HTERT RPE-1 (cell line): ENCODE data around the gene PRKG1.
"Not testable (repeated sequence)": the region's sequence is repeated elsewhere in the genome, so short reads cannot be mapped to it uniquely, and the experiment has no call there.

Experiments used
- in situ Hi-C: fragments of 300-500 bp; cut with MboI; formaldehyde crosslinking; loops from 4 replicates; pipeline ENCODE4 v1.14.3; 2020; ENCODE audit warnings: low sequenced_read_pairs

Gene PRKG1

DNA sequence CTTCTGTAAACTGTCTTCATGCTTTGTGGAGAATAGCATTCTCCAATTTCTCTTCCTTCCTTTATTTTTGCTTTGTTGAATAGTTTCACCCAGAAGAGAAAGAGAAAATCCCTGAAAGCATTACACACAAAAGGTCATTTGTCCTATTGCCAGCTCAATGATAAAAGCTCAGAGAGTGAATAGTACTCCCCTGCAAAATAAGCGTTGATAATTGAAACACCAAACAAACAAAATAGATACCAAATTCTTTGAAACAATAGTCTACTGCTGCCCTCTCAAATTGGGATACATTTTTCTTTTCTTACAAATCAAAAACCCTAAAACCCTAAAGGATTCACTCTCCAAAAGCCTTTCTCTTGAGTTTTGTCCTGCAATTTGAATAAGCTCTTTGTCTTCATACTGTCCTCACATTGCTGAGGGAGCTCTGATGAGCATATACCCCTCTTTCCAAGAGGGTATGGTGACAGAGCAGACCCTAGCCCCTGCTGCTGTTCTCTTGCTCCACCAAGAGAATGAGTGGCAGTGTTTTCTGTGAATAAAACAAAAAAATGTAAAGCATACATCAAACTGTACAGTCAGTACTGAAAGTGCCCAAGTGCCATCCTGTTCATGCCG is 490.7 kb downstream of the PRKG1 start:
- in situ Hi-C loops, result no loop called here

DNA sequence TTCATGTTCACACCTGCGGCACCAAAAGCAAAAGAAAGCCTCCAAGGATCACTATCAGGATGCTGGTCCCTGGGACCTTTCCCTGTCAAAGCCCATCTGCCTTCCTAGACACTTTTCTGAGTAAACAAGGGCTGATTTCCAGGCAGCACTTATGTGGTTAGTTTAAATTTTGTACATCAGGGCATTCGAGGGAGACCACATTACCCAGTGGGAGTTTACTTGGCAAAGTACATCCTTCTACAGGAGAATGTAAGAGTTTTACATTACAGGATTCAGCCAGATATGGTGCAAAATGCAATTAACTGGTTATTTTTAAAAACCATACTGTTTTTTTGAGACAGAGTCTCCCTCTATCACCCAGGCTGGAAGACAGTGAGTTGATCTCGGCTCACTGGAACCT is 493.0 kb downstream of the PRKG1 start:
- in situ Hi-C loops, result no loop called here

DNA sequence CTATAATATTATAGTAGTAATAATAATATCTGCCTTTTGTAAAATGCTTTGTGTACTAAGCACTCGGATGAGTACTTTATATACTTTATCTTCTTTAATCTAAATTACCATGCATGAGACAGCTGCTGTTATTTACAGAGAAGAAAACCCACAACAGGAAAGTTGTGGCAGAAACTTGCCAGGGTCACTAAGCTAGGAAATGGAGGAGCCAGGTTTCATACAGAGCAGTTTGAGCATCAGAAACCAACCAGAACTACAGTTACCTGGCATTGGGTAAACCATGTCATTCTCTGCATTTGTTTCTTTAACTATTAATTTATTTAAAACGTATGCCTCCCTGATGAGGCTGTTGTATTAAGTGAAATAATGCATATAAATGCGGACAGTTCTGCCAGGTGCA is 495.2 kb downstream of the PRKG1 start:
- in situ Hi-C loops, result no loop called here

DNA sequence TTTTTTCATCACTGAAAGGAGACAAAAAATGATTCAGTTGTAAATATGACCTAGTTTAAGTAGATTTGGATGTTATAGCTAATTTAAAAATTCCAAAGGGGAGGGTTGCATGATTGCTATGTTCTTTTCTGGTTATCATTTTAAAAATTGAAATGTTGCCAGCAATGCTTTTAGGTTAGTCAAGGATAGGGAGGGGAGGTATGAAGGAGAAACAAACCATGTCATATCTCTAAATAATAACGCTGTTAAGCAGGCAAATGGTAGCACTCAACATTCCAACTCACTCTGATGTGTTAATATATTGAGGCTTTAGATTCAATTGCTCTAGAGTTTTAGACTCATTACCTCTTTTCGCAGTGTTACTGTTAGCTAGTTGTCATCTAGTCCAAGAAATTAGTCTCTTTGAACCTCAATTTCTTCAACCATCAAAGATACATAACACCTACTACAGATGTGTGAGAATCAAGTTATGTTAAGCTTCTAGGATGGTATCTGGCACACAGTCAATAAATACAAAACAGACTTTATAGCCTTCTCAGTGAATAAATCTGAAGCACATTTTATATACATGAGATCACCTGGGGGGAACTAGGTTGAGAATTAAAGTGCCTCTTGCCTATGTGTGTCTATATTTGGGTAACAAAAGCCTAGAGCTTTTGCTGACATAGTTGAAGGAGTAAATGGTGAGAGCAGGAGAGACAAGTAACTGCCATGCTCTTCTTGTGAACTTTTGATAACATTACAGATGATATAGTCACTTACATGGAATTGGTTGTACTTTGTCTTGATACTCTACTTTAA is 500.2 kb downstream of the PRKG1 start:
- in situ Hi-C loops, result no loop called here

DNA sequence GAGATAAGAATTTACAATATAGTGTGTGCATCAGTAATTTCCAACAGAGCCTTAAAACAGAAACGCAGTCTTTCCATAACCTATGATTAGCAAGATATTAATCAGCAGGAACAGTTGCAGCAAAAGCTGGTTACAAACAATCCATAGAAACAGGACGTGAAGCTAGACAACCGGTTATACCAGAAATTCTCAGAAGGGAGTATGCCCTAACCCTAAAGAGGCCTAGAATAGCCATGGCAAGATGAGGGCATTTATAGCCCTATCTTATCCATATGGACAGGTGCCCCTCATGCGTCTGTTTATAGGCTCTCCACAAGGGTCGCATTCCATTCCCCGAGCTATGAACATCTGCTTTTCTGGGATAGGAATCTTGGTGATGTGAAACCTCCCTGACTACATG is 506.9 kb downstream of the PRKG1 start:
- in situ Hi-C loops, result not testable (repeated sequence)

DNA sequence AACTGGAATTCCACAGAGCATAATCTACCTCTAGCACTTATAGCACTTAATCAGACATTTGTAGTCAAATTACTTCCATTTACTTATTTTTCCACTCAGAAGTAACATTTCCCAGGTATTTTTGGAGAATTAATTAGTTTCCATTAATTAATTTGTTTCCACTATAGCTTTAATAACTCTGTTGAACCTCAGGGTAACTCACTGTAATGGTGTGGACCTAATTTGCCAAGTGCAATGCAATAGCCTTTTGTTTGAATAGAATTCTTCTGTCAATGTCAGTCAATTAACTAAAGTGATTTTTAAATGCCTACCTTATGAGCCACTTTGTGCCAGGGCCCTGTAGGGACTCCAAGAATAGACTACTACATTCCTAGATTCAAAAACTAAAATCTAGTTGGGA is 509.7 kb downstream of the PRKG1 start:
- in situ Hi-C loops, result no loop called here

DNA sequence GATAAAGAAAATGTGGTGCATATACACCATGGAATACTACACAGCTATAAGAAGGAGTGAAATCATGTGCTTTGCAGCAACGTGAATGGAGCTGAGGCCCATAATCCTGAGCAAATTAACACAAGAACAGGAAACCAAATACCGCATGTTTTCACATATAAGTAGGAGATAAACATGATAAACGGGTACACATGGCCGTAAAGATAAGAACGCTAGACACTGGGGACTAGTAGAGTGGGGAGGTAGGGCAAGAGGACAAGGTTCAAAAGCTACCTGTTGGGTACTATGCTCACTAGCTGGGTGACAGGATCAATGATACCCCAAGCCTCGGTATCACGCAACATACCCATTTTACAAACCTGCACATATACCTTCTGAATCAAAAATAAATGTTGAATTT is 511.5 kb downstream of the PRKG1 start:
- in situ Hi-C loops, result no loop called here

DNA sequence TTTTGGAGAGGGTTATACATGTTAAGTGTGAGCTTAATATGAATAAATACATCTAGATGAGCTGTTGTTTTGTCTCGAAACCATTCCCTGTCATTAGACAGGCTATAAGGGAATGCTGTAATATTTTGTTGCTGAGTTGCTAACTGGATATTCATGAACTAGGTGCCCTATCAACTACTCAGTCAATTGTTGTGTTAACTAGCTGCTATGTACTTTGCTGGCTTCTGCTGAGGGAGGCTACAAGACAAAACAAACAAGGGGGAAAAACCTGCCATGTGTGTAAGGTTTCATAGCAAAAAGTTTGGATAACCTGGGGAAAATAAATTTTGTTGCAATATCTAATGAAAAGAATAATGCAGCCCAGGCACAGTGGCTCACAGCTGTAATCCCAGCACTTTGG is 514.7 kb downstream of the PRKG1 start:
- in situ Hi-C loops, result no loop called here

DNA sequence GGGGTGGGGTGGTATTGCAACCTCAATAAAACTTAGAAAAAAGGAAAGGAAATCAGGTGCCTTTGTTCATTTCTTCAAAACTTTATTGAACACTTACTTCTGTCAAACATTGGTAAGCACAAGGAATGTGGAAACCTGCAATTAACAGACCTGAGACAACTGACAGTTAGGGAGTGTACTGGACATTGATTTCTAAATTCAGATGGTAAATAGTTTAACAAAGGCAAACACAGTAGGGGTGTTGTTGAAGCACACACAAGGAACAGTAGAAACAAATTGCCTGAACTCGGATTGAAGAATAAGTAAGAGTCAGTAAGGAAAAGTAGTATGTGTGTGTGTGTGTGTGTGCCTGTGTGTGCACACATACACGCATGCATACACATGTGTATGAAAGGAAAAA is 516.5 kb downstream of the PRKG1 start:
- in situ Hi-C loops, result no loop called here

DNA sequence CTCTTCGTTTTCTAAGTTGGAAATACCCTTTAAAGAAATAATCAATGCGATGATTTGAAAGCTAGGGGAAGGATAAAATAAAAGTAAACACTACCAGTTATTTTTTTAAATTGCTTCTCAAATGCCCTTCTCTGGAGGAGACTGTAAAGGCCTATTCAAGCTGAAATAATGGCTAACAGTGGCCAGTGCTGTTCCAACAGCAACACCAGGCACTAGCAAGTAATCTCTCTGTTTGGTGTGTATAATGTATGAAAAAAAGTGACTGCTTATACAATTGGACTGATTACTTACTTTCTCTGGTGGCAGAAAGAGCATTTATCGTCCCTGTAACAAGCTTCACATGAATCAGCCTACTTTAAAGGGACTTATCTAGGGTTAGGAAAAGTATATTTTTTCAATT is 522.4 kb downstream of the PRKG1 start:
- in situ Hi-C loops, result no loop called here

DNA sequence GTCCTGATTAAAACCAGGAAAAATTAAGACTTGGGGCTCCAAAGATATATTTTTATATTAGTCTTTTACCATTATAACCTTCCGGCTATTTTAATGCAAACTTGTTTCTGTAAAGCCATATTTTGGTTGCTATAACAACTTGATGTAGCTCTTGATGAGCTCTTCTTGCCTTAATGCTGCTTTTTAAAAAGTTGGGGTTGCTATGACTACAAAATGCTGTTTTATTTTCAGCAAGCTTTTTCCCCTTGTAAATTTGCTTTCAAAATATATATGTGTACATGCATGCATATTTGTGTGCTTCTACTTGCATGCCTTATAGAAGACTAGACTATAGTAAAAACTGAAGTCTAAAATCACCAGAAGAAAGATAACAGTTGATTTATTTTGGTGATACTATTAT is 525.4 kb downstream of the PRKG1 start:
- in situ Hi-C loops, result no loop called here

DNA sequence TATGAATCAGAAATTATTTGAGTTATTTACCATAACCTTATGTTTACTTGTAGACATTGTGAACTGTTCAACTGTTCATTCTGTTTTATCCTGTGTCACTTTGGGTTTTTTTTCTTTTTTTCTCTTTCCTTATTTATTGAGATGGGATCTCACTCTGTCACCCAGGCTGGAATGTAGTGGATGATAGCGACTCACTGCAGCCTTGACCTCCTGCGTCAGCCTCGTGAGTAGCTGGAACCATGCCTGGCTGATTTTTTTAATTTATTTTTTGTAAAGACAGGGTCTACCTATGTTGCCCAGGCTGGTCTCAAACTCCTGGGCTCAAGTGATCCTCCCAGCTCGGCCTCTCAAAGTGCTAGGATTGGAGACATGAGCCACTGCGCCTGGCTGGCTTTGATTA is 528.0 kb downstream of the PRKG1 start:
- in situ Hi-C loops, result no loop called here

DNA sequence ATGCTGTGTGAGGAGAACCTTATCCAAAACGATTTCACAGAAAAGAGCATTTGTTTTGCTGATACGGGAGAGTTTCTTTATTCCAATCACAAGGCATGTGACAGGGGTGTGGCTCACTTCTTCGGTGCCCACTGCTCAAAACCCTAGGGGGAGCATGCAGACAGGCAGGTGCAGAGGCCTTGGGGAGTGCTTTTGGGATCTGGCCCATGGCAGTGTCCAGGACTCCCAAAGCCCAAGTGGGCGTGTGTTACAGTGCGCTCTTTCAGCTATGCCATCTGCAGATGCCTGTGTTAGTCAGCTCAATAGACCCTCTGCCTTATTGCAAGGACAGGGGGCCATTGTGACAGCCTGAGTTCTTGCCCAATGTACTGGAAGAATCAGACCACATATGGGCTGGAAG is 530.3 kb downstream of the PRKG1 start:
- in situ Hi-C loops, result no loop called here

DNA sequence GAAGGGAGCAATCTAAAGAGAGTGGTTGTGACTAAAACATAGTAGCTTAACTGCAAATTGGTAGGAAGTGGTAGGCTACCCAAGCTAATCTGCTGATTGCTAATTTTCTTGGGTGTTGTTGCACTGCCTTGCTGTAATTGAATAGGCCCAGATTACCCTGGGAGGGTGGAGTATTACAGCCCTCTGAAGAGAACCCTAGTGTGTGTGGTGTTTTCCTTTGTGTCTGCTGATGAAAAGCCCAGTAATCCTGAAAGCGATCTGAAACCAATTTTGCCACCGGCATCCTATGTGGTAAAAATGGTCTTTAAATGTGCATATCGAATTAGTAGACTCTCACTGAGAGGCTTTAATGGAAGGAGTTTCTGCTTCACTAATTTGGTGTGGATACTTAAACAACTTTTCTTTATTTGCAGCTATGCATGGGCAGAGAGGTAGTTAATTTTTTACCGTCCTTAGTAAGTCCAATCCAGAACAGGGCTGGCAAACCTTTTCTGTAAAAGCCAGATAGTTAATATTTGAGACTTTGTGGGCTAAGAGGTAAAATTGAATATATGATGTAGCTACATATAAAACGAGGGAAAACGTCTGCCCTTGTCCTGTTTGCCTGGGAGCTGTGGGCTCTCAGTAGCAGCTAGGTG is 532.7 kb downstream of the PRKG1 start:
- in situ Hi-C loops, result no loop called here

DNA sequence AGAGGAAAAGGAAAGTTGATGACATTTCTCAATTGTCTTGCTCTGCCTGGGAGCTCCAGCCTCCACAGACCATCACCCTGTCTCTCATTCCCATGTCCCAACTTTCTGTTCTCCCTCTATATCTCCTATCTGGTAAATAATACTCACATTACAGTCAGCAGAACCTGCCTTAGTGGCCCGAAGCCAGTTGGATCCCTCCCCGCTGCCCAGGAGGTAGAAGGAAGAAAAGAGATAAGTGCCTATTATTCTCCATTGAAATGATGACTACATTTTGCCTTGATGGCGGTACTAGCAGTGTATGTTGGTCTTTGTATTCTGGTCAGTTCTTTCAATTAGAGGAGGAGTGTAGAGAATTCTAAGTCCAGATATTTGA is 533.2 kb downstream of the PRKG1 start:
- in situ Hi-C loops, result no loop called here

DNA sequence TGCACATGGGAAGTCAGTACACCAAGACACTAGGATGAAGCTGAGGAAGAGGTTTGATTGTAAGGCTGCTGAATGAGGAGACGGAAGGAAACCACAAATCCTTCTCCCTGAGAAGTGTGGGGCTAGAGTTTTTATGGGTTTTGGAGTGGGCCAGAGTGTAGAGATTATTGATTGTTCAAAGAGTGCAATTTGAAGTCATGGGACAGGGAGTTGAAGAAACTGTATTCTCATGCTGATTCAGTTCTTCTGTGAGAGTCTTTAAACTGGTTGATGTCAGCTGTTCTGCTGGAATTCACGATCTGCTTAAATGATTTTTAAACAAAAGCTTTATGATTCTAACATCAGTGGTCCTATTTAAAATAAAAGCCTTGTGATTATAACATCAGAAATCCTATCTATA is 533.9 kb downstream of the PRKG1 start:
- in situ Hi-C loops, result no loop called here

DNA sequence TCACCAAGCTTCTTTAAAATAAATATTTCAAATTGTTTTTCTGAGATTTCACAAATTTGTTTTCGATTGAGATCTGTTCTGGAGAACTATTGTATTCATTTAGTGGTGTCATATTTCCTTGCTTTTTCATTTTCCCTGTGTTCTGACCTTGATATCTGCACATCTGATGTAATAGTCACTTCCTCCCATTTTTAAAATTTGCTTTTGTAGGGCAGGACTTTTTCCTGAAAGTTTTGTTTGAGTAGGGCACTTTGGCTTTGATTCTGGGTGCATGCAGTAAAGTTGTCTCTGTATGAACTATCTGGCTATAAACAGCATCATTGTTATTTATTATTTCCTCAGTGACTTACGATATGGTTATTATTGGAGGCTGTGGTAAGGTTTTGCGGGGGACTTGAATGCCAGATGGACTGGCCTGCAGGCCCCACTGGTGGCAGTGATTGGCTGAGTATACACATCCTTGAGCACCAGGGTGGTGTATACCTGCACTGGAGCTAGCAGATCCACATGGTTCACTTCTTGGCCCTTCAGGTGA is 541.5 kb downstream of the PRKG1 start:
- in situ Hi-C loops, result no loop called here

DNA sequence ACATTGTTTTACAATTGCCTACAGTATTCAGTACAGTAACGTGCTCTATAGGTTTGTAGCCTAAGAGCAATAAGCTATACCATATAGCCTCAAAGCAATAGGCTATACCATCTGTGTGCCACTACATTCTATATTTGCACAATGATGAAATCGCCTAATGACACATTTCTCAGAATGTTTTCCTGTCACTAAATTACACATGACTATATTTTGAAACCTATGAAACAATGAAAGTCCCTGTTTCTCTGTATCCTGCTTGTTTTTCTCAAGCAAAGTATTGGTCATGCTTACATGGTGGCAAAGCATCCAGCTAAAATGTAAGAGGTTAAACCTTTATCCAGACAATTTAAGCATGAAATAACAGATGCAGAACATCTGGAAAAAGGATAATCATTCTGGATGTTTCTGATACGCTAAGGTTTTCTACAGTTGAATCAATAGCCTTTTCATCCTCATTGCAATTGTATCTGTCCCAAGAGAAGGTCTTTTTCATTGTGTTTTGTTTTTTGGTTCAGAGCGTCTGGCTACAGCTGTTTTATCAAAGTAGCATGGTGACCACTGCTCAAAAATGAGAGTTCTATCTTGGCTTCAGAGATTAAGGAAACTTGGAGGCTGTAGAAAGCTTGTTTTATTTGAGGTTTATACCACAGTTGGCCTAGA is 543.4 kb downstream of the PRKG1 start:
- in situ Hi-C loops, result no loop called here

DNA sequence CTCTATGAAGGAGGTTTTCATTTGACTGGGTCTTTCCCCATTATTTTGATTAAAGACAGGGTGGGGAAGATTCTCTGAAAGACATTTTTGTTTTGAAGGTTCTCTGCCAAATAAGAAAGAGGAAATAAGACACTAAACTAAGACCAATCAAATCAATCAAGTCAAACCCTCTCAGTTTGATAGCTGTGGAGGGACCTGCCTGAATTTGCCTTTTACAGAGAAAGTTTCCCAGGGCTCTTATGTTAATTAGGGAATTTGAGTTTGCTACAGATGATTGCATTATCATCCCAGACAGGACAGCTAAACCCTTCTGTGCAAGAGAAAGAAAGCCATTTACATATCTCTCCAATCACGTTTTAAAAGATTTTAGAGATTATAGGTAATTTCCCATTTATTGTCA is 545.1 kb downstream of the PRKG1 start:
- in situ Hi-C loops, result no loop called here

DNA sequence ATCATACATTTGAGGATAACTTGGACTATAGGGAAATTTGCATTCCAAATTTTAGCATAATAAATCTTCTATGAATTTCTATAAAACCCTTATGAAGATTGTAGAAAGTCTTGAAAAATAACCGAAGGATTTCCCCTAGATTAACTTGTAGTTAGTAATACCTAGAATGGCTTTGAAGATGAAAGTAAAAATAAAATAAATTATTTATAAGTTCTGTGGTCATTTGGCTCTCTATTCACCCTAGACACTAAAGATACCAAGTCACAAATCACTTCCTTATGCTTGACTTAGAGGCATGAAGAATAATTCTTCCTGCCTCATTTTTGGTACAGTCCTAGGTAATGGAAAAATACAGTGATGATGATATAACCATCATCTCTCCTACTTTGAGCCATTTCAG is 545.8 kb downstream of the PRKG1 start:
- in situ Hi-C loops, result no loop called here

DNA sequence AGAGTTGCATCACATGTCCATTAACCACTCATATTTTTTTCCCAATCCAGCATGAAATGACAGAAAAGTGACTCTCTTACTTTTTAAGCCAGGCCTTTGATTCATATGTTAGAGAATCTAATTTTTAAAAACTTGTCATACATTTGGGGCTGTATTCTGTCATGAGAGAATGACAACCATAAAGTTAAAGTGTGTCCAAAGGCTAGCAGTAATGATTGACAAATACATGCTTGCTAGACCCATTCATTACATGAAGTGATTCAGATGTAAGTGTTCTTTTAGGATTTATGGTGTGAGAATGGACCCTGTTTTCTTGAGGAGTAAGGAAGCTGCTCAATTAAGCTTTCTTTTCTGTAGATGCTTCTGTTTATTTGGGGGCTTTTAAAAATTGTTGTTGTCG is 549.7 kb downstream of the PRKG1 start:
- in situ Hi-C loops, result no loop called here
